GM21360 (cell line): ENCODE measurements around the gene ADAMTS2.

Experiments used
- ATAC-seq: cut with Tn5 transposase; IDR thresholded peaks from one replicate; pipeline ENCODE4 v1.9.1; 2021; ENCODE audit warnings: mild to moderate bottlenecking, moderate library complexity; ENCODE audit not compliant: unreplicated experiment

ADAMTS2 gene

GRCh38 chr5:179373101-179373934, 28.1 kb upstream of the ADAMTS2 start:
- no peak for ATAC-seq

- ATAC-seq = no peak
Measured at GRCh38 chr5:179371681-179372680, 26.7 kb upstream of the ADAMTS2 start.

- no peak for ATAC-seq
Measured at GRCh38 chr5:179371121-179371510, 25.9 kb upstream of the ADAMTS2 start.

- no peak for ATAC-seq
Measured at GRCh38 chr5:179370490-179371120, 25.3 kb upstream of the ADAMTS2 start.

GRCh38 chr5:179369530-179369884, 24.2 kb upstream of the ADAMTS2 start:
- no peak for ATAC-seq

GRCh38 chr5:179368806-179369529, 23.7 kb upstream of the ADAMTS2 start:
- ATAC-seq = no peak

- ATAC-seq = no peak
Measured at GRCh38 chr5:179368126-179368805, 23.0 kb upstream of the ADAMTS2 start.

- no peak for ATAC-seq
Measured at GRCh38 chr5:179367491-179367890, 22.2 kb upstream of the ADAMTS2 start.

- ATAC-seq = no peak
Measured at GRCh38 chr5:179362355-179362754, 17.1 kb upstream of the ADAMTS2 start.

- no peak for ATAC-seq
Measured at GRCh38 chr5:179361037-179361603, 15.9 kb upstream of the ADAMTS2 start.

GRCh38 chr5:179357031-179357430, 11.8 kb upstream of the ADAMTS2 start:
- ATAC-seq = no peak

- ATAC-seq = no peak
Measured at GRCh38 chr5:179355976-179356974, 11.0 kb upstream of the ADAMTS2 start.

GRCh38 chr5:179354305-179354882, 9.1 kb upstream of the ADAMTS2 start:
- no peak for ATAC-seq

- no peak for ATAC-seq
Measured at GRCh38 chr5:179348843-179349242, 3.6 kb upstream of the ADAMTS2 start.

- no peak for ATAC-seq
Measured at GRCh38 chr5:179348011-179348530, 2.8 kb upstream of the ADAMTS2 start.

- ATAC-seq = no peak
Measured at GRCh38 chr5:179347581-179347980, 2.3 kb upstream of the ADAMTS2 start.

GRCh38 chr5:179346875-179347274, 1.6 kb upstream of the ADAMTS2 start:
- ATAC-seq = no peak

- ATAC-seq = no peak
Measured at GRCh38 chr5:179346401-179346800, 1.1 kb upstream of the ADAMTS2 start.
